ENCODE data around the gene CEP162. TPM values are rescaled to one million over a fixed set of nuclear protein-coding genes. Genes with fewer than 3 reads are reported as not detected.

The CEP162 gene
- total RNA-seq, 1 donor from 2014 or later: 15.7 TPM

- no peaks in the 10 kb centered on the region for H3K27me3 Mint-ChIP-seq (ENCODE audit: low read depth)
- TF ChIP-seq CTCF (IDR thresholded peaks at IDR 0.05; ENCODE audit: unreplicated experiment): no peak
These were observed 44.0 kb downstream of the CEP162 start for GRCh38 chr6:84183430-84183829.

GRCh38 chr6:84182001-84182400, 45.4 kb downstream of the CEP162 start:
- Mint-ChIP-seq H3K4me1 (no peaks in the 10 kb centered on the region), H3K9me3 (peaks cover 8% of the 10 kb centered on the region), H3K4me3 (no peak overlapping the region), H3K36me3 (peaks cover 18% of the 10 kb centered on the region), H3K27me3 (ENCODE audit: low read depth) (no peaks in the 10 kb centered on the region), H3K27ac (no peak overlapping the region)
- no peak for TF ChIP-seq CTCF (IDR thresholded peaks at IDR 0.05; ENCODE audit: unreplicated experiment)
- DNase-seq (ENCODE audit: low spot score in 2 of 2, unreplicated experiment in 2 of 2): no peak

More at GRCh38 chr6:84183430-84183829, 44.0 kb downstream of the CEP162 start:
- Mint-ChIP-seq H3K9me3 (peaks cover 8% of the 10 kb centered on the region), H3K4me1 (no peaks in the 10 kb centered on the region), H3K36me3 (peaks cover 20% of the 10 kb centered on the region), H3K4me3 (no peak overlapping the region), H3K27ac (no peak overlapping the region)
- no peak for DNase-seq (ENCODE audit: low spot score in 2 of 2, unreplicated experiment in 2 of 2)

- peaks cover 8% of the 10 kb centered on the region for H3K9me3 Mint-ChIP-seq
- no peaks in the 10 kb centered on the region for H3K4me1 Mint-ChIP-seq
- no peak overlapping the region for H3K27ac Mint-ChIP-seq
- TF ChIP-seq CTCF (IDR thresholded peaks at IDR 0.05; ENCODE audit: unreplicated experiment): no peak
- DNase-seq (ENCODE audit: low spot score in 2 of 2, unreplicated experiment in 2 of 2): no peak
- H3K36me3 Mint-ChIP-seq: peaks cover 30% of the 10 kb centered on the region
- H3K4me3 Mint-ChIP-seq: no peak overlapping the region
- no peaks in the 10 kb centered on the region for H3K27me3 Mint-ChIP-seq (ENCODE audit: low read depth)
These were observed 50.2 kb downstream of the CEP162 start for GRCh38 chr6:84177241-84177640.

- Mint-ChIP-seq H3K36me3 (peaks cover 20% of the 10 kb centered on the region), H3K9me3 (no peaks in the 10 kb centered on the region), H3K27ac (no peak overlapping the region), H3K4me1 (no peaks in the 10 kb centered on the region), H3K27me3 (ENCODE audit: low read depth) (no peaks in the 10 kb centered on the region), H3K4me3 (no peak overlapping the region)
- DNase-seq (ENCODE audit: low spot score in 2 of 2, unreplicated experiment in 2 of 2): no peak
- no peak for TF ChIP-seq CTCF (IDR thresholded peaks at IDR 0.05; ENCODE audit: unreplicated experiment)
These were observed 54.9 kb downstream of the CEP162 start for GRCh38 chr6:84172574-84172973.

GRCh38 chr6:84172080-84172479, 55.4 kb downstream of the CEP162 start:
- TF ChIP-seq CTCF (IDR thresholded peaks at IDR 0.05; ENCODE audit: unreplicated experiment): no peak
- Mint-ChIP-seq H3K4me1 (no peaks in the 10 kb centered on the region), H3K27me3 (ENCODE audit: low read depth) (no peaks in the 10 kb centered on the region), H3K9me3 (no peaks in the 10 kb centered on the region), H3K27ac (no peak overlapping the region), H3K4me3 (no peak overlapping the region), H3K36me3 (peaks cover 24% of the 10 kb centered on the region)
- no peak for DNase-seq (ENCODE audit: low spot score in 2 of 2, unreplicated experiment in 2 of 2)

GRCh38 chr6:84167457-84167856, 60.0 kb downstream of the CEP162 start:
- Mint-ChIP-seq H3K36me3 (peaks cover 36% of the 10 kb centered on the region), H3K9me3 (no peaks in the 10 kb centered on the region), H3K4me1 (no peaks in the 10 kb centered on the region), H3K4me3 (no peak overlapping the region), H3K27ac (no peak overlapping the region), H3K27me3 (ENCODE audit: low read depth) (no peaks in the 10 kb centered on the region)
- no peak for TF ChIP-seq CTCF (IDR thresholded peaks at IDR 0.05; ENCODE audit: unreplicated experiment)
- no peak for DNase-seq (ENCODE audit: low spot score in 2 of 2, unreplicated experiment in 2 of 2)
